Neuronal stem cell (in vitro differentiated cells): ENCODE measurements around the gene RDX.
"Not testable (repeated sequence)": the region's sequence is repeated elsewhere in the genome, so short reads cannot be mapped to it uniquely, and the experiment has no call there.

Source experiments
- DNase-seq: peaks from one replicate; pipeline ENCODE4 v3.0.0-alpha.2; 2013; ENCODE audit warnings: low spot score
- H2AFZ ChIP-seq: one replicate; pipeline ENCODE4 v1.6.1; 2013; ENCODE audit warnings: mild to moderate bottlenecking, low read length, inconsistent platforms
- H2AK5ac ChIP-seq: 2 replicates; pipeline ENCODE4 v1.6.1; 2013; ENCODE audit warnings: low read depth, mild to moderate bottlenecking, inconsistent platforms, low read length, moderate library complexity, mixed read lengths
- H2BK120ac ChIP-seq: 2 replicates; pipeline ENCODE4 v1.6.1; 2013; ENCODE audit warnings: low read depth, mild to moderate bottlenecking, inconsistent platforms, low read length, moderate library complexity, mixed read lengths
- H2BK12ac ChIP-seq: one replicate; pipeline ENCODE4 v1.6.1; 2013; ENCODE audit warnings: low read length, inconsistent platforms
- H2BK15ac ChIP-seq: 2 replicates; pipeline ENCODE4 v1.6.1; 2013; ENCODE audit warnings: mild to moderate bottlenecking, low read length, inconsistent platforms, mixed read lengths
- H2BK5ac ChIP-seq: one replicate; pipeline ENCODE4 v1.6.1; 2013; ENCODE audit warnings: inconsistent platforms, mild to moderate bottlenecking, low read length, moderate library complexity
- H3K14ac ChIP-seq: one replicate; pipeline ENCODE4 v1.6.1; 2013; ENCODE audit warnings: low read length, inconsistent platforms
- H3K18ac ChIP-seq: 2 replicates; pipeline ENCODE4 v1.6.1; 2013; ENCODE audit warnings: low read length, inconsistent platforms
- H3K23ac ChIP-seq: 2 replicates; pipeline ENCODE4 v1.6.1; 2013; ENCODE audit warnings: low read depth, mild to moderate bottlenecking, mixed read lengths, low read length, inconsistent platforms; ENCODE audit not compliant: poor library complexity
- H3K27ac ChIP-seq: replicated peaks from 3 replicates; pipeline ENCODE4 v1.5.1; 2013; ENCODE audit warnings: low read length, inconsistent platforms
- H3K27me3 ChIP-seq, 3 experiments: 2 replicates each; pipeline ENCODE4 v1.6.1; 2013; ENCODE audit warnings: low read length in 3 of 3, mild to moderate bottlenecking in 2 of 3, inconsistent platforms in 1 of 3, low read depth in 1 of 3, mixed read lengths in 1 of 3, moderate library complexity in 1 of 3; ENCODE audit not compliant: control insufficient read depth in 3 of 3, insufficient read depth in 3 of 3
- H3K36me3 ChIP-seq, 2 donors: replicated peaks in 1 of 2; 2 replicates each; pipeline ENCODE4 v1.6.1; 2013; ENCODE audit warnings: low read length in 2 of 2; ENCODE audit not compliant: control insufficient read depth in 2 of 2, insufficient read depth in 2 of 2
- H3K4ac ChIP-seq: 2 replicates; pipeline ENCODE4 v1.6.1; 2013; ENCODE audit warnings: inconsistent platforms, mild to moderate bottlenecking, low read length, moderate library complexity
- H3K4me1 ChIP-seq, 2 donors: 1 replicate in 1 of 2; 2 replicates in 1 of 2; pipeline ENCODE4 v1.6.1; 2013; ENCODE audit warnings: low read length in 2 of 2, low read depth in 1 of 2; ENCODE audit not compliant: control insufficient read depth in 2 of 2, insufficient read depth in 1 of 2
- H3K4me2 ChIP-seq: one replicate; pipeline ENCODE4 v1.6.1; 2013; ENCODE audit warnings: mild to moderate bottlenecking, low read length, inconsistent platforms; ENCODE audit not compliant: insufficient read depth, poor library complexity, severe bottlenecking
- H3K4me3 ChIP-seq, 2 donors: 2 replicates each; pipeline ENCODE4 v1.5.1; 2013; ENCODE audit warnings: low read length in 2 of 2, mild to moderate bottlenecking in 2 of 2, inconsistent platforms in 1 of 2, moderate library complexity in 1 of 2
- H3K79me1 ChIP-seq: one replicate; pipeline ENCODE4 v1.6.1; 2013; ENCODE audit warnings: low read depth, mild to moderate bottlenecking, inconsistent platforms, low read length, moderate library complexity
- H3K9ac ChIP-seq: one replicate; pipeline ENCODE4 v1.6.1; 2013; ENCODE audit warnings: mild to moderate bottlenecking, low read depth, low read length, inconsistent platforms; ENCODE audit not compliant: poor library complexity
- H3K9me3 ChIP-seq, 2 donors: replicated peaks in 1 of 2; 2 replicates each; pipeline versions ENCODE3 to v1.6.1; 2013; ENCODE audit warnings: low read length in 2 of 2, mild to moderate bottlenecking in 2 of 2, inconsistent platforms in 1 of 2, low read depth in 1 of 2, mixed read lengths in 1 of 2, moderate library complexity in 1 of 2; ENCODE audit not compliant: control insufficient read depth in 2 of 2, insufficient read depth in 1 of 2
- H4K8ac ChIP-seq: one replicate; pipeline ENCODE4 v1.6.1; 2013; ENCODE audit warnings: low read depth, mild to moderate bottlenecking, inconsistent platforms, low read length, moderate library complexity
- H4K91ac ChIP-seq: one replicate; pipeline ENCODE4 v1.6.1; 2013; ENCODE audit warnings: low read length, low read depth, mild to moderate bottlenecking, inconsistent platforms; ENCODE audit not compliant: poor library complexity
- WGBS, 2 donors: extraction: QIAGEN DNeasy Blood & Tissue Kit; methylation state at CpG; one replicate each; pipeline ENCODE4 v1.1.7; 2013; ENCODE audit warnings: missing lambda C conversion rate in 2 of 2, mixed read lengths in 1 of 2; ENCODE audit not compliant: insufficient read length in 2 of 2, insufficient replicate concordance in 1 of 2; ENCODE audit errors: extremely low coverage in 2 of 2; 5-methylcytosine and 5-hydroxymethylcytosine counted together

The RDX gene

DNA sequence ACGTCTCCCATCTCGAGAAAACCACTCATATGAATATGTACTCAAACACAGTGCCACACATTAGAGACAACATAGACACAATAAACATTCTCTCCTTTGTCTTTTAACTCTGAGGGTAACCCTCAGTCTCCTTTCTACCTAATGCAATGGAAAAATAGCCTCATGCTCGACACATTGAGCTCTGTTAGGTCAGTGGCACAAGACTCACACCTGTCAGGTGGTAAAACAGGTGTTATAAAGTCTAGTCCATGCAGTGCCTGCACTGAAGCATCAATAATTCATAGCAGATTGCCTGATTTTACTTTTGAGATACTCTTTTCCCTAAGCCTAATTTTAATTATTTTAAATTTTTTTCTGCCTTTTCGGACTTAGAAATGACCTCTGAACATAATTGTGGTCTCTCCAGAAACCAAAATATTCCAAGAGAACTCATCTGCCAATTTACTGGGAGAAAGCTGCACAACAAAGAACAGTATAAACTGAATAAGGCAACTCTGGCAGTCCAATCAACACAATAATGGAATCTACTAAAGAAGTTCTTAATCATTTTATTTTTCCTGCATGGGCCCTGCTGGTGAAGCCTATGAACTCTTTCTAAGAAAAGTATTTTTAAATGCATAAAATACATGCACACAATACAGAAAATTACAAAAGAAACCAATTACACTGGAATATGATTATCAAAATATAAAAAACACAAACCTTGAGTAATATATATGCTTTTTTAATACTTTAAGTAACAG lies 9.9 kb downstream of the RDX start:
- Histone ChIP-seq H3K4me2 (no peak overlapping the region), H3K36me3 (peaks cover 0 to 12% of the 10 kb centered on the region in 2 donors), H3K4me1 (no peaks in the 10 kb centered on the region), H3K14ac (no peak overlapping the region), H2AK5ac (no peak overlapping the region), H4K91ac (no peak overlapping the region), H3K27me3 (no peaks in the 10 kb centered on the region), H3K23ac (no peak overlapping the region), H2BK5ac (no peak overlapping the region), H2BK15ac (no peak overlapping the region), H3K9ac (no peak overlapping the region), H3K9me3 (peaks cover 0 to 10% of the 10 kb centered on the region in 2 donors), H4K8ac (no peak overlapping the region), H2BK12ac (no peak overlapping the region), H3K18ac (no peak overlapping the region), H3K27ac (no peak overlapping the region), H3K4me3 (no peak overlapping the region), H3K79me1 (peaks cover 3% of the 10 kb centered on the region), H3K4ac (no peak overlapping the region), H2AFZ (no peak overlapping the region), H2BK120ac (no peak overlapping the region)
- no peak for DNase-seq
- no CpG with 5 or more reads among the region's 4 CpGs for WGBS, 2 donors

- Histone ChIP-seq H2AK5ac (no peak overlapping the region), H4K8ac (no peak overlapping the region), H2BK12ac (no peak overlapping the region), H4K91ac (no peak overlapping the region), H3K4me3 (no peak overlapping the region), H3K23ac (no peak overlapping the region), H2BK15ac (no peak overlapping the region), H3K79me1 (peaks cover 3% of the 10 kb centered on the region), H2BK120ac (no peak overlapping the region), H2AFZ (no peak overlapping the region), H2BK5ac (no peak overlapping the region), H3K4ac (no peak overlapping the region), H3K4me1 (no peaks in the 10 kb centered on the region), H3K18ac (no peak overlapping the region), H3K27ac (no peak overlapping the region), H3K9ac (no peak overlapping the region), H3K9me3 (peaks cover 0 to 9% of the 10 kb centered on the region in 2 donors), H3K4me2 (no peak overlapping the region), H3K36me3 (peaks cover 0 to 19% of the 10 kb centered on the region in 2 donors), H3K14ac (no peak overlapping the region), H3K27me3 (no peaks in the 10 kb centered on the region)
- no CpG with 5 or more reads among the region's 4 CpGs for WGBS, 2 donors
- no peak for DNase-seq
Observed at GRCh38 chr11:110283862-110284261, 12.6 kb downstream of the RDX start.

GRCh38 chr11:110280595-110280994 lies 15.8 kb downstream of the RDX start:
- not testable (repeated sequence) for H3K4me2 ChIP-seq, H2BK12ac ChIP-seq, H4K8ac ChIP-seq, H2BK15ac ChIP-seq, H3K23ac ChIP-seq, H3K9ac ChIP-seq, H4K91ac ChIP-seq, H2AFZ ChIP-seq, H3K4me3 ChIP-seq, DNase-seq, H2AK5ac ChIP-seq, H3K79me1 ChIP-seq, H3K18ac ChIP-seq, H2BK120ac ChIP-seq, H3K14ac ChIP-seq, H2BK5ac ChIP-seq, H3K4ac ChIP-seq, H3K27ac ChIP-seq, H3K4me1 ChIP-seq, H3K27me3 ChIP-seq
- peaks cover 0 to 49% of the 10 kb centered on the region in 2 donors for H3K36me3 ChIP-seq
- H3K9me3 ChIP-seq, result peaks cover 0 to 15% of the 10 kb centered on the region in 2 donors
- no CpG with 5 or more reads among the region's 4 CpGs for WGBS, 2 donors

DNA sequence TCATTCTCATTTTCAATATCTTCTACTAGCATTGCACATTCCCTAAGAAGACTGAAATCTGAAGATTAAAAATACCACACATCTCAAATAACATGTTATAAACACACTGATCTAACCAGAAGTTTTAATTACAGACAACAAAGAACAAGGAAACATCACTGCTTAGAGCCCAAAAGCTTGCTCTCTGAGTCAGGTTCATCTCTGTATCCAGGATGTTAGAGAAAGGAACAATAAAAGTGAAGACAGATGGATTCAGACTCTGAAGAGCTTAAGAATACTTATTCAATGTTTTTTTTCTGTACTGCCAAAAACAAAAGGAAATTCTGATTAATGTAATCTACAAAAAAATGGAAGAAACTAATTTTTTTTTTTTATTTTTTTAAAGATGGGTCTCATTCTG lies 16.5 kb downstream of the RDX start:
- DNase-seq, result no peak
- H2AK5ac ChIP-seq, result no peak overlapping the region
- H3K18ac ChIP-seq, result no peak overlapping the region
- peaks cover 0 to 12% of the 10 kb centered on the region in 2 donors for H3K9me3 ChIP-seq
- no peaks in the 10 kb centered on the region for H3K4me1 ChIP-seq
- H3K27ac ChIP-seq, result no peak overlapping the region
- no peak overlapping the region for H3K4me2 ChIP-seq
- no peak overlapping the region for H3K14ac ChIP-seq
- no peak overlapping the region for H2BK12ac ChIP-seq
- peaks cover 0 to 56% of the 10 kb centered on the region in 2 donors for H3K36me3 ChIP-seq
- H3K23ac ChIP-seq, result no peak overlapping the region
- H2BK120ac ChIP-seq, result no peak overlapping the region
- H2AFZ ChIP-seq, result no peak overlapping the region
- no peak overlapping the region for H4K8ac ChIP-seq
- no peak overlapping the region for H2BK5ac ChIP-seq
- H3K4me3 ChIP-seq, result no peak overlapping the region
- H3K9ac ChIP-seq, result no peak overlapping the region
- H2BK15ac ChIP-seq, result no peak overlapping the region
- peaks cover 2% of the 10 kb centered on the region for H3K79me1 ChIP-seq
- H3K27me3 ChIP-seq, result no peaks in the 10 kb centered on the region
- H3K4ac ChIP-seq, result no peak overlapping the region
- H4K91ac ChIP-seq, result no peak overlapping the region
